Measurements from ENCODE around the gene HNRNPAB. TPM values are rescaled to one million over a fixed set of nuclear protein-coding genes. Genes with fewer than 3 reads are reported as not detected.

The HNRNPAB gene
- total and polyA plus RNA-seq, 9 of the 15 experiments (the other 6 are each of a cell fraction or from before 2014, with no cell fraction given) = 34.6 to 425 (median 236) TPM

- no peak for TF ChIP-seq HDGF (IDR thresholded peaks at IDR 0.05)
Observed at GRCh38 chr5:178246624-178247279, 42.4 kb downstream of the HNRNPAB start (continued).

- POLR2A ChIA-PET = interaction anchor here (2.3 kb wide), 1 partner anchor 34 kb away, joined by 9 read pairs; no protein-coding TSS in a partner anchor
- TF ChIP-seq SOX6 (IDR thresholded peaks at IDR 0.05) (no peak), CSDE1 (IDR thresholded peaks at IDR 0.05) (no peak), RUNX1 (IDR thresholded peaks at IDR 0.05; ENCODE audit: low read depth) (no peak), ZNF280A (IDR thresholded peaks at IDR 0.05; ENCODE audit: low read depth, partially characterized antibody) (no peak), THAP7 (CRISPR knock-in tag; IDR thresholded peaks at IDR 0.05) (no peak), TSHZ1 (CRISPR knock-in tag; IDR thresholded peaks at IDR 0.05) (no peak), ZNF232 (CRISPR knock-in tag; IDR thresholded peaks at IDR 0.05) (no peak)
Observed at GRCh38 chr5:178247481-178248456, 43.4 kb downstream of the HNRNPAB start.

More at GRCh38 chr5:178247481-178248456, 43.4 kb downstream of the HNRNPAB start:
- Histone ChIP-seq H3K4me1 (replicated peaks in 1 of 2; ENCODE audit: control insufficient read depth in 2 of 2, insufficient read depth in 2 of 2, low read length in 2 of 2) (peaks cover 0 to 9% of the 10 kb centered on the region in 2 experiments; a peak in 2 of 5 replicates), H3K27ac (ENCODE audit: extremely low read depth, low read depth, low read length) (no peak overlapping the region), H3K4me2 (ENCODE audit: insufficient read depth, low read length) (no peak overlapping the region), H3K27me3 (ENCODE audit: control insufficient read depth in 2 of 2, insufficient read depth in 2 of 2, low read length in 2 of 2) (peaks cover 14 to 54% of the 10 kb centered on the region in 2 experiments; a peak in 3 of 5 replicates), H2AFZ (ENCODE audit: low read depth, low read length) (no peak overlapping the region), H3K79me2 (ENCODE audit: control insufficient read depth, insufficient read depth, low read length) (no peaks in the 10 kb centered on the region), H3K36me3 (ENCODE audit: control insufficient read depth, insufficient read depth, low read length) (no peaks in the 10 kb centered on the region), H3K9ac (ENCODE audit: insufficient read depth in 1 of 2, low read depth in 2 of 2, low read length in 2 of 2) (no peak overlapping the region), H3K4me3 (no peak overlapping the region), H3K9me1 (ENCODE audit: control insufficient read depth, insufficient read depth, low read length) (no peaks in the 10 kb centered on the region), H4K20me1 (replicated peaks; ENCODE audit: control insufficient read depth, insufficient read depth, low read length) (no peaks in the 10 kb centered on the region; the same call in 1 of the 2 replicates), H3K9me3 (replicated peaks; ENCODE audit: control insufficient read depth, insufficient read depth, low read depth, low read length) (no peaks in the 10 kb centered on the region)
- in situ Hi-C loops (cut with MboI) (no loop called here), intact Hi-C loops (cut with micrococcal nuclease) (no loop called here)
- CTCF ChIA-PET (ENCODE audit: low intra/inter-chr PET ratio) = no interaction called here
- whole genome bisulfite sequencing (ENCODE audit: insufficient coverage, low coverage, missing lambda C conversion rate) = 6% methylated on average over 23 of the region's 24 CpGs
- FAIRE-seq = no peak
- ATAC-seq = no peak
- DNase-seq (ENCODE audit: extremely low read depth in 1 of 4, low spot score in 3 of 4) = no peak
- BruUV-seq (replicated peaks) = no TSS peak

All from K562 (cell line).